Breast epithelium (tissue), 4 donors: Measurements from ENCODE around the gene SCYGR3. TPM values are rescaled to one million over a fixed set of nuclear protein-coding genes. Genes with fewer than 3 reads are reported as not detected.

Experiments used
- DNase-seq, 2 donors: peaks; one replicate each; pipeline ENCODE4 v3.0.0-alpha.2; 2019; ENCODE audit warnings: low spot score in 2 of 2
- H3K27ac ChIP-seq, 2 donors: fragments of 200-600 bp; sonication (generic) in 1 of 2; one replicate each; pipeline ENCODE4 v1.5.1; 2016 to 2019; ENCODE audit warnings: mild to moderate bottlenecking in 1 of 2
- H3K27me3 ChIP-seq, 2 donors: fragments of 200-600 bp; sonication (generic) in 1 of 2; one replicate each; pipeline versions ENCODE4 v1.5.1 to v1.6.0; 2017 to 2019; ENCODE audit warnings: control low read depth in 1 of 2, mild to moderate bottlenecking in 1 of 2
- H3K36me3 ChIP-seq: fragments of 200-600 bp; one replicate; pipeline ENCODE4 v1.5.1; 2019
- H3K4me1 ChIP-seq, 2 donors: fragments of 200-600 bp; sonication (generic); one replicate each; pipeline ENCODE4 v1.5.1; 2016 to 2019; ENCODE audit warnings: control low read depth in 1 of 2
- H3K4me3 ChIP-seq, 3 donors: fragments of 200-600 bp; sonication (generic); 1 replicate in 2 of 3; 2 replicates in 1 of 3; pipeline ENCODE4 v1.5.1; 2016 to 2019; ENCODE audit warnings: mild to moderate bottlenecking in 3 of 3, moderate library complexity in 2 of 3
- H3K9me3 ChIP-seq, 2 donors: fragments of 200-600 bp; sonication (generic) in 1 of 2; one replicate each; pipeline ENCODE4 v1.5.1; 2016 to 2019; ENCODE audit warnings: control low read depth in 1 of 2
- POLR2A ChIP-seq: fragments of 450-650 bp; IDR thresholded peaks from one replicate; pipeline ENCODE4 v1.6.1; 2016; ENCODE audit warnings: antibody characterized with exemption, mild to moderate bottlenecking, moderate library complexity
- POLR2AphosphoS5 ChIP-seq, 3 donors: sonication (generic); formaldehyde crosslinking; IDR thresholded peaks; one replicate each; pipeline ENCODE4 v1.6.1; 2017; ENCODE audit warnings: antibody characterized with exemption in 3 of 3
- intact Hi-C: fragments of 100-400 bp; cut with DNase I; formaldehyde crosslinking; loops from one replicate; pipeline ENCODE4 v1.15.1; 2023; ENCODE audit warnings: low total_unique reads
- total RNA-seq, 3 donors: library from RNA; depleted of rRNA; stranded (reverse); fragments of >200 nt; gene quantifications; one replicate each; pipeline ENCODE4 v1.1.0, GENCODE V29; 2016
- TF ChIP-seq, protein P1 (sequence below), 3 donors: fragments of 450-650 bp; IDR thresholded peaks; one replicate each; pipeline ENCODE4 v1.5.1; 2016 to 2017; ENCODE audit warnings: antibody characterized with exemption in 3 of 3, mild to moderate bottlenecking in 3 of 3, moderate library complexity in 3 of 3

SCYGR3 gene
- total RNA-seq, 3 donors from 2014 or later: not detected

DNA sequence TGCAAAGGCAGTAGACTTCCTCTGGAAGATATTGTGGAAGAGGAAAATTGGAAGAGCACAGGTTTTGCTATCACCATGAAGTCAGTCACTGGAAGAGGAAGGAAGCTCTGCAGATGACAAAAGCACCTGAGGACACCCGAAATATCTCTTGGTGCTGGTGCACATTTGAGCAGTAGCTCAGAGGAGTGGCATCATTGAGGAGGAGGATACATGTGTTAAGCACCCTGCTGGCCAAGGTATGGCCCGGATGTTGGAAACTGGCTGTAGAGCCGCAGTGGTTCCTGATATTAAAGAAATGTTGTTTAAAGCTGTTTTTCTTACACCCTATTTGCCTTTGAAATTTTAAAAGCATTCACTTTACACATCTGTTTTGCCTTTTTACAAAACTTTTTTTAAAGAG, 48.6 kb downstream of the SCYGR3 start:
- Histone ChIP-seq H3K27ac (no peak overlapping the region), H3K9me3 (no peaks in the 10 kb centered on the region), H3K4me3 (no peak overlapping the region), H3K4me1 (no peaks in the 10 kb centered on the region), H3K36me3 (no peaks in the 10 kb centered on the region), H3K27me3 (no peaks in the 10 kb centered on the region)
- intact Hi-C loops: no loop called here
- no peak for DNase-seq
- TF ChIP-seq POLR2A (no peak), POLR2AphosphoS5 (IDR thresholded peaks at IDR 0.05) (no peak)
- TF ChIP-seq, protein P1, sequence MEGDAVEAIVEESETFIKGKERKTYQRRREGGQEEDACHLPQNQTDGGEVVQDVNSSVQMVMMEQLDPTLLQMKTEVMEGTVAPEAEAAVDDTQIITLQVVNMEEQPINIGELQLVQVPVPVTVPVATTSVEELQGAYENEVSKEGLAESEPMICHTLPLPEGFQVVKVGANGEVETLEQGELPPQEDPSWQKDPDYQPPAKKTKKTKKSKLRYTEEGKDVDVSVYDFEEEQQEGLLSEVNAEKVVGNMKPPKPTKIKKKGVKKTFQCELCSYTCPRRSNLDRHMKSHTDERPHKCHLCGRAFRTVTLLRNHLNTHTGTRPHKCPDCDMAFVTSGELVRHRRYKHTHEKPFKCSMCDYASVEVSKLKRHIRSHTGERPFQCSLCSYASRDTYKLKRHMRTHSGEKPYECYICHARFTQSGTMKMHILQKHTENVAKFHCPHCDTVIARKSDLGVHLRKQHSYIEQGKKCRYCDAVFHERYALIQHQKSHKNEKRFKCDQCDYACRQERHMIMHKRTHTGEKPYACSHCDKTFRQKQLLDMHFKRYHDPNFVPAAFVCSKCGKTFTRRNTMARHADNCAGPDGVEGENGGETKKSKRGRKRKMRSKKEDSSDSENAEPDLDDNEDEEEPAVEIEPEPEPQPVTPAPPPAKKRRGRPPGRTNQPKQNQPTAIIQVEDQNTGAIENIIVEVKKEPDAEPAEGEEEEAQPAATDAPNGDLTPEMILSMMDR (IDR thresholded peaks at IDR 0.05): no peak

- Histone ChIP-seq H3K27me3 (no peaks in the 10 kb centered on the region), H3K4me1 (no peaks in the 10 kb centered on the region), H3K27ac (no peak overlapping the region), H3K36me3 (no peaks in the 10 kb centered on the region), H3K4me3 (no peak overlapping the region), H3K9me3 (no peaks in the 10 kb centered on the region)
- intact Hi-C loops: no loop called here
- DNase-seq: no peak
- TF ChIP-seq POLR2A (no peak), POLR2AphosphoS5 (IDR thresholded peaks at IDR 0.05) (no peak)
- TF ChIP-seq, protein P1 (IDR thresholded peaks at IDR 0.05): no peak
These were observed 49.6 kb downstream of the SCYGR3 start for GRCh38 chr2:227565080-227565479.

Other genes with a start within 250 kb of the SCYGR3 start
- gene TM4SF20, start 235.5 kb downstream of the SCYGR3 start, total RNA-seq: not detected
- gene SCYGR1, start 226.9 kb downstream of the SCYGR3 start, total RNA-seq: not detected
- 100 to 1,000 TPM in 1 of 3 donors, 10 to 100 TPM in 2; 77.0 to 145 (median 78.4) TPM for gene AGFG1, start 142.7 kb downstream of the SCYGR3 start, total RNA-seq
- gene SCYGR2, start 15.9 kb downstream of the SCYGR3 start, total RNA-seq: not detected
- not detected for gene SCYGR4, start 2.7 kb upstream of the SCYGR3 start, total RNA-seq
- gene SCYGR5, start 52.0 kb upstream of the SCYGR3 start, total RNA-seq: not detected
- 100 to 1,000 TPM in 1 of 3 donors, 10 to 100 TPM in 2; 29.9 to 278 (median 46.9) TPM for gene SLC19A3, start 103.2 kb upstream of the SCYGR3 start, total RNA-seq
- gene SCYGR6, start 109.9 kb upstream of the SCYGR3 start, total RNA-seq: not detected
- not detected for gene SCYGR7, start 113.5 kb upstream of the SCYGR3 start, total RNA-seq
- gene SCYGR8, start 131.1 kb upstream of the SCYGR3 start, total RNA-seq: not detected
- gene CCL20, start 199.0 kb upstream of the SCYGR3 start, total RNA-seq: 1 to 10 TPM in 2 of 3 donors, not detected in 1; 1.3 to 6.7 TPM